HuH-7 (cell line): ENCODE data around the gene NID2.

Source experiments
- DNase-seq: peaks from one replicate; pipeline ENCODE4 v3.0.0; 2011; ENCODE audit warnings: low spot score

NID2 gene, protein sequence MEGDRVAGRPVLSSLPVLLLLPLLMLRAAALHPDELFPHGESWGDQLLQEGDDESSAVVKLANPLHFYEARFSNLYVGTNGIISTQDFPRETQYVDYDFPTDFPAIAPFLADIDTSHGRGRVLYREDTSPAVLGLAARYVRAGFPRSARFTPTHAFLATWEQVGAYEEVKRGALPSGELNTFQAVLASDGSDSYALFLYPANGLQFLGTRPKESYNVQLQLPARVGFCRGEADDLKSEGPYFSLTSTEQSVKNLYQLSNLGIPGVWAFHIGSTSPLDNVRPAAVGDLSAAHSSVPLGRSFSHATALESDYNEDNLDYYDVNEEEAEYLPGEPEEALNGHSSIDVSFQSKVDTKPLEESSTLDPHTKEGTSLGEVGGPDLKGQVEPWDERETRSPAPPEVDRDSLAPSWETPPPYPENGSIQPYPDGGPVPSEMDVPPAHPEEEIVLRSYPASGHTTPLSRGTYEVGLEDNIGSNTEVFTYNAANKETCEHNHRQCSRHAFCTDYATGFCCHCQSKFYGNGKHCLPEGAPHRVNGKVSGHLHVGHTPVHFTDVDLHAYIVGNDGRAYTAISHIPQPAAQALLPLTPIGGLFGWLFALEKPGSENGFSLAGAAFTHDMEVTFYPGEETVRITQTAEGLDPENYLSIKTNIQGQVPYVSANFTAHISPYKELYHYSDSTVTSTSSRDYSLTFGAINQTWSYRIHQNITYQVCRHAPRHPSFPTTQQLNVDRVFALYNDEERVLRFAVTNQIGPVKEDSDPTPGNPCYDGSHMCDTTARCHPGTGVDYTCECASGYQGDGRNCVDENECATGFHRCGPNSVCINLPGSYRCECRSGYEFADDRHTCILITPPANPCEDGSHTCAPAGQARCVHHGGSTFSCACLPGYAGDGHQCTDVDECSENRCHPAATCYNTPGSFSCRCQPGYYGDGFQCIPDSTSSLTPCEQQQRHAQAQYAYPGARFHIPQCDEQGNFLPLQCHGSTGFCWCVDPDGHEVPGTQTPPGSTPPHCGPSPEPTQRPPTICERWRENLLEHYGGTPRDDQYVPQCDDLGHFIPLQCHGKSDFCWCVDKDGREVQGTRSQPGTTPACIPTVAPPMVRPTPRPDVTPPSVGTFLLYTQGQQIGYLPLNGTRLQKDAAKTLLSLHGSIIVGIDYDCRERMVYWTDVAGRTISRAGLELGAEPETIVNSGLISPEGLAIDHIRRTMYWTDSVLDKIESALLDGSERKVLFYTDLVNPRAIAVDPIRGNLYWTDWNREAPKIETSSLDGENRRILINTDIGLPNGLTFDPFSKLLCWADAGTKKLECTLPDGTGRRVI (N-terminal part only)

DNA sequence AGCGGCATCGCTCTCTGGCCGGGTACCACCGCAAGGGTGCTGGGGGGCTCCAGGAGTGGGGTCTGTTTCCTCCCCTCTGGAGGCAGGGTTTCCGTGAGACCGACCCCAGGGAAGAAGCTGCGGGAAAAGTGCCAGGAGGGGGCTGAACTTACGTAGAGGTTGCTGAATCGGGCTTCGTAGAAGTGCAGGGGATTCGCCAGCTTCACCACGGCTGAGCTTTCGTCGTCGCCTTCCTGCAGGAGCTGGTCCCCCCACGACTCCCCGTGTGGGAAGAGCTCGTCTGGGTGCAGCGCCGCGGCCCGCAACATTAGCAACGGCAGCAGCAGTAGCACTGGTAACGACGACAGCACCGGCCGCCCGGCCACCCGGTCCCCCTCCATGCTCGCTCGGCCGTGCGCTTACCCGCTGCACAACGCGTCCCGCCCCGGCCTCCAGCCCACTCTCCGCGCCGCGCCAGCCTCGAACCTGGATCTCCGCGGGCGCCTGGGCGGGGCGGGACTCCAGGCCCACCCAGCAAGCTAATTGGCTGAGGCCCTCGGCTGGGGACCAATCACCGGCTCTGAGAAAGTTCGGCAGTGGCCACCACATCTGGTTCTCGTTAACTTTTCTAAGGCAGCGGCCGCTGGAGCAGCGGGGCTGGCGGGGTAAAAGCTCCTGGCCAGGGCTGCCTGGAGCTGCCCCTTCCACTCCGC is at the start of gene NID2:
Gene NID2 (minus strand): TSS at position 445 of the 692 bp plus-strand sequence. CDS start 65 bp downstream, at position 380.
- peak; percentile 76 for DNase-seq

DNA sequence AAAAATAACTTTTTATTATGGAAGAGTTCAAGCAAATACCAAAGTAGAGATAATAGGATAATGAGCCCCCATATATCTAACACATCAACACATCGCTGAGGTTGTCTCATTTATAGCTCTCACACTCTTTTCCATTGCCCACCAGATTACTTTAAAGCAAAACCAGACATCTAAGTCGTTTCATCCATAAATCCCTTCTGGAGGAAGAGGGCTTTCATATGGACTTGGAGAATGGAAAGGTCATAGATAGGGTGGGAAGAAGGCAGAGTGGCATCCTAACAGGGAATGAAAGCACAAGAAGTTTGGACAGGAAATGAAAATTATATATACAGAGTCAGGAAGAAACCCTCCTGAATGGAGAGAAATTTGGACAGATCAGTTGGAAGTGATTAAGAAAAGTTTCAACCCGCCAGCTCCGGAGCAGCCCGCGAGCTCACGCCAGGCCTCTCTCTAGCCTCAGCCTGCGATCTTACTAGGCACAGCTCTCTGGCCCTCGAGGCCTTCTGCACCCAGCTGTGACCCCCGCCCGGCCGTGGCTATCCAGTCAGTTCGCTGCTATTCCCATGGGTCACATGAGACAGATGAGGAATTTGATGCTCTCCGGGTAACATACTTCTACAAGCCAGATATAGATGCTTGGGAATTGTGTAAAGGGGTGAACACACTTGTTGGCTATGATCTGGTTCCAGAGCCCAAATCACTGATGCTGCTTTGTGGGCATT is 48.4 kb upstream of the NID2 start:
- no peak for DNase-seq

GRCh38 chr14:52115286-52115685 is 46.4 kb upstream of the NID2 start:
- no peak for DNase-seq

GRCh38 chr14:52112336-52113018 is 43.6 kb upstream of the NID2 start:
- no peak for DNase-seq

GRCh38 chr14:52111583-52111982 is 42.7 kb upstream of the NID2 start:
- no peak for DNase-seq

GRCh38 chr14:52110441-52111086 is 41.7 kb upstream of the NID2 start:
- no peak for DNase-seq

GRCh38 chr14:52108823-52109222 is 40.0 kb upstream of the NID2 start:
- DNase-seq: no peak

DNA sequence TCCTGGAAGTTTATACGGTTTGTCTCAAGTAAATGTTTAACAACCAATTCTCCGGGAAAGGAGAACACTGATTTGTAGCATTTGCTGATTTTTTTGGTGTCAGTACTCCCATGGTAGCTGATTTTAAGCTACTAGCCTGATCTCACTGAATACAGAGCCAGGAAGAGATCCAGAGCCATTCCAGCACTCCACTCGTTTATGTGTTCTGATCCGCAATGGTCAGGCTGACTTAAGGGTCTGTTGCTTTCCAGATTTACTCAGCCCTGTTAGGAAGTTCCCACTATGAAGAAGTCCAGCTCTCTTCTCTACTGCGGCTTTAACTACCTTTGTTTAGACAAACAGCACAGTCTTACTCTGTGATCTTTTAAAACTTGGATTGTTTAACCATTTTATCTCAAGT is 38.0 kb upstream of the NID2 start:
- no peak for DNase-seq

GRCh38 chr14:52103416-52103815 is 34.6 kb upstream of the NID2 start:
- DNase-seq: no peak

DNA sequence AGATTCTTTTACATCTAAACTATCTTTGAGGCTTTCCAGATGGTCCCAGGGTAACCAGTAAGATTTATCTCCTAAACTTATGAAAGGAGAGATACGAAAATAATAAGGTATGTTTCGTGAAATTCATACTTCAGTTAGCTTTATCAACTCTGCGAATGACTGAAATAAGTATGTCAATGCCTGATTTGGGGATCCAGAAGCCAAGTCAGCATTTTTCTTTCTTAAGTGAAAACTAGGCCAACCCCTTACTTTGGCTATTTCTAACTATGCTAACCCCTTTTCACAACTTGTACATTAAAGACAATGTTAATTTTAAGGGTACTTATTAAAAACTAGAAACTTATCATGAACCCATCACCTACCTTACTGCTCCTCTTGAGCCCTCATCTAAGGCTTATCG is 26.9 kb upstream of the NID2 start:
- DNase-seq: no peak

DNA sequence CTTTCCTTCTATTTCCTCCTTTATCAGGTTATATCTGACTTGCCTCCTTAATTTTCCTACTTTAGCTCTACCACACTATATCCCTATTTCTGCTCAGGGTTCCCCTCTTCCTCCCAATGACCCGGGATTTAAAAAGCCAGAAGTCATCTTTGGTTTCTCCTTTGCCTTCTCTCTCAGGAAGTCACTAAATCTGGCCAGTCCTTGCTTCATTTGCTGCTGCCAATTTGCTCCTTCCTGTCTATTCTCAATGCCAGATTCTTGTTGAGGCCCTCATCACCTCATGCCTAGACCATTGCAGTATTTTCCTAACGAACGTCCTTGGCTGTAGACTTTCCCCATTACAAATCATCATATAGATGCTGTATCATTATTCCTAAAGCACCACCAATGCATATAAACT is 26.5 kb upstream of the NID2 start:
- no peak for DNase-seq

- DNase-seq: no peak
These were observed 25.9 kb upstream of the NID2 start for GRCh38 chr14:52094546-52095271.

GRCh38 chr14:52091928-52092327 is 23.1 kb upstream of the NID2 start:
- no peak for DNase-seq

DNA sequence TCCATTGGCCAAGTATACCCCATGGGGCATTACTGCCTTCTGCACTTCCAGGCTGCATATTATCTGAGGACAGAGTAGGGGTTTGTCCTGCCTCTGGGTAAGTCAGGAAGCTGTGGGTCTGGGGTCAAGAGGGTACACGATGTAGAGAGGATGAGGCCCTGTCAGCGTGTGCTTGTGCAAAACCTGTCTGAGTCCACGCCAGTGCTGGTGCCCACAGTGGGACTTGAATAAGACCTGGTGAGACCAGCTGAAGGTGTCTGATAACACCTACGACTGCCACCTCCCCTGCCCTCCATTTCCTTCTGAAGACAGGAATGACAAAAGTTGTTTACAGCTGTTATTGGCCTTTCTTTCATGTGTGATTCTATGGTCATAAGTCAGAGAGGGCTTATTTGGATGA is 22.1 kb upstream of the NID2 start:
- DNase-seq: no peak

GRCh38 chr14:52089218-52089617 is 20.4 kb upstream of the NID2 start:
- no peak for DNase-seq

- DNase-seq: no peak
These were observed 17.9 kb upstream of the NID2 start for GRCh38 chr14:52086711-52087110.

- DNase-seq: no peak
These were observed 14.0 kb upstream of the NID2 start for GRCh38 chr14:52082903-52083302.

GRCh38 chr14:52081964-52082363 is 13.1 kb upstream of the NID2 start:
- no peak for DNase-seq
